ENCODE results near the gene BFSP1. TPM values are rescaled to one million over a fixed set of nuclear protein-coding genes. Genes with fewer than 3 reads are reported as not detected.

BFSP1 gene
- total and polyA plus RNA-seq, 9 donors: 0.92 to 4.9 (median 1.5) TPM

DNA sequence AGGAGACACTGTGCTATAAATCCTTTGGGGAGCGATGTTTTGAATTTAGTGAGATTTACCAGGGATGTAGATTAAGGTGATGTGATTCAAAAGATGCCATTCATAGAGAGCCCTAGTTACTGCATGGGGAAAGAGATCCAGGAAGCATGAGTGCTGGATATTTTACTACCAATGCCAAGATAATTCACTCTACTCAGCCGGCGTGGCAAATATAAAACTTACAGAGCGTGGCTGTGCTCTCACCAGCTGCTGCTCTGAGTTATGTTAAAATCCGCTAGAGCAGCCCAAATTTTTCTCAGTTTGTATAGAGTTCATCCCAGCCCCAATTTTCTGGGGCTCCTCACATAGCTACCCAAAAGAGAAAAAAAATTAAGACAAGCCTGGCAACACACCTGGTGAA, 48.6 kb downstream of the BFSP1 start:
- no peak for DNase-seq
- TF ChIP-seq EP300 (IDR thresholded peaks at IDR 0.05) (no peak), POLR2A (IDR thresholded peaks at IDR 0.05) (no peak)
- TF ChIP-seq, protein P1, sequence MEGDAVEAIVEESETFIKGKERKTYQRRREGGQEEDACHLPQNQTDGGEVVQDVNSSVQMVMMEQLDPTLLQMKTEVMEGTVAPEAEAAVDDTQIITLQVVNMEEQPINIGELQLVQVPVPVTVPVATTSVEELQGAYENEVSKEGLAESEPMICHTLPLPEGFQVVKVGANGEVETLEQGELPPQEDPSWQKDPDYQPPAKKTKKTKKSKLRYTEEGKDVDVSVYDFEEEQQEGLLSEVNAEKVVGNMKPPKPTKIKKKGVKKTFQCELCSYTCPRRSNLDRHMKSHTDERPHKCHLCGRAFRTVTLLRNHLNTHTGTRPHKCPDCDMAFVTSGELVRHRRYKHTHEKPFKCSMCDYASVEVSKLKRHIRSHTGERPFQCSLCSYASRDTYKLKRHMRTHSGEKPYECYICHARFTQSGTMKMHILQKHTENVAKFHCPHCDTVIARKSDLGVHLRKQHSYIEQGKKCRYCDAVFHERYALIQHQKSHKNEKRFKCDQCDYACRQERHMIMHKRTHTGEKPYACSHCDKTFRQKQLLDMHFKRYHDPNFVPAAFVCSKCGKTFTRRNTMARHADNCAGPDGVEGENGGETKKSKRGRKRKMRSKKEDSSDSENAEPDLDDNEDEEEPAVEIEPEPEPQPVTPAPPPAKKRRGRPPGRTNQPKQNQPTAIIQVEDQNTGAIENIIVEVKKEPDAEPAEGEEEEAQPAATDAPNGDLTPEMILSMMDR (IDR thresholded peaks at IDR 0.05): no peak
- Histone ChIP-seq H3K36me3 (no peaks in the 10 kb centered on the region), H3K27me3 (no peaks in the 10 kb centered on the region), H3K27ac (no peak overlapping the region), H3K4me3 (no peak overlapping the region), H3K9me3 (no peaks in the 10 kb centered on the region), H3K4me1 (ENCODE audit: insufficient read depth) (no peaks in the 10 kb centered on the region)
- intact Hi-C loops (cut with DNase I): no loop called here
- 69 to 82% (median 78%) methylated on average over 5 of the region's 5 CpGs for WGBS, 3 donors

DNA sequence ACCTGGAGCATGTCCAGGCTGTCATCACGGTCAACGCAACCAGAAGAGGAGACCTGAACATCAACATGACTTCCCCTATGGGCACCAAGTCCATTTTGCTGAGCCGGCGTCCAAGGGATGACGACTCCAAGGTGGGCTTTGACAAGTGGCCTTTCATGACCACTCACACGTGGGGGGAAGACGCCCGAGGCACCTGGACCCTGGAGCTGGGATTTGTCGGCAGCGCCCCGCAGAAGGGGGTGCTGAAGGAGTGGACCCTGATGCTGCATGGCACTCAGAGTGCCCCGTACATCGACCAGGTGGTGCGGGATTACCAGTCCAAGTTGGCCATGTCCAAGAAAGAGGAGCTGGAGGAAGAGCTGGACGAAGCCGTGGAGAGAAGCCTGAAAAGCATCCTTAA, 49.5 kb downstream of the BFSP1 start:
- Histone ChIP-seq H3K9me3 (no peaks in the 10 kb centered on the region), H3K4me1 (ENCODE audit: insufficient read depth) (no peaks in the 10 kb centered on the region), H3K27me3 (no peaks in the 10 kb centered on the region), H3K27ac (no peak overlapping the region), H3K36me3 (no peaks in the 10 kb centered on the region), H3K4me3 (no peak overlapping the region)
- intact Hi-C loops (cut with DNase I): no loop called here
- no peak for DNase-seq
- 88 to 92% (median 91%) methylated on average over 16 of the region's 16 CpGs for WGBS, 3 donors
- no peak for TF ChIP-seq EP300 (IDR thresholded peaks at IDR 0.05)

DNA sequence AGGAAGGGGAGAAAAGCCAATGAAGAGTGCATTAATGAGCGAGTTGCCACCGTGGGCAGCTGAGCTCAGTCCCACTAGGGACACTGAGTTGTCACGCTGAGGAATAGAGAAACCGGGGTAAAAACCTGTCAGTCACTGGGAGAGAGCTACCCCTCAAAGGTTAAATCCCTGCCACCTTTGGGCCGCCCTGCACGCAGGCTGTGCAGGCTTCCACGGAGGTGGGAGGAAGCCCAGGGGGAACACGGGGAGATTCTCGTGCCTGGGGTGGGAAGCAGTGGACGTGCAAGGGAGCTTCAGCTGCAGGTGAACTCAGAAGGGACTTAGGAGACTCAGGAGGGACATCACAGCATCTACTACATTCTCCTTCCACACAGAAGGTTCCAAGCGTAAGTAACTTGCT, 50.5 kb downstream of the BFSP1 start:
- 86 to 89% (median 87%) methylated on average over 11 of the region's 11 CpGs for WGBS, 3 donors

DNA sequence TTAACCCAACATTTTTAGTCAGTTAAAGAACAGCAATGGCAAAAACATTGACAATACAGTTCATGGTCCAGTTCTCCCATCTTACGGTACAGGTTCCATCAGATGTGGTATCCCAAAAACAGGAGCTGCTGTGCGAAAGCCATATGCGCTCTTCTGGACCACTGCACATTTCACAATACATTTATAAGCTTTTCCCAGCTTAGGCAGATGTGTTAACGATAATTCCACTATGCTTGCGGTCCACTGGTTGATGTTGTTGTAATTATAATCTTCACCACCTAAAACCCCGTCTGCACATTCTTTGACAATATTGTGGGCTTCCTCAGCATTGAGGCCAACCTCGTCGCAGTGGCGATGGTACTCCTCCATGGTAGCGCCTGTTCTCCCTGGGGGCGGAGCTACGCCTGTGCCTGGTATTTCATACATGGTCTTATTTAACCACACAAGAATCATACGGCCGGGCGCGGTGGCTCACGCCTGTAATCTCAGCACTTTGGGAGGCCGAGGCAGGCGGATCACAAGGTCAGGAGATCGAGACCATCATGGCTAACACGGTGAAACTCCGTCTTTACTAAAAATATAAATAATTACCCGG, 52.0 kb downstream of the BFSP1 start:
- TF ChIP-seq EP300 (IDR thresholded peaks at IDR 0.05) (no peak), POLR2A (IDR thresholded peaks at IDR 0.05) (no peak)
- TF ChIP-seq, protein P1 (IDR thresholded peaks at IDR 0.05): no peak
- no peaks in the 10 kb centered on the region for H3K36me3 ChIP-seq
- WGBS, 3 donors: 92 to 95% (median 94%) methylated on average over 23 of the region's 23 CpGs
- no peak overlapping the region for H3K4me3 ChIP-seq
- DNase-seq: no peak
- H3K27ac ChIP-seq: no peak overlapping the region
- no peaks in the 10 kb centered on the region for H3K27me3 ChIP-seq
- no peaks in the 10 kb centered on the region for H3K4me1 ChIP-seq (ENCODE audit: insufficient read depth)
- H3K9me3 ChIP-seq: no peaks in the 10 kb centered on the region
- intact Hi-C loops (cut with DNase I): no loop called here

More for the DNA sequence above, 50.5 kb downstream of the BFSP1 start:
- Histone ChIP-seq H3K27me3 (no peaks in the 10 kb centered on the region), H3K36me3 (no peaks in the 10 kb centered on the region), H3K27ac (no peak overlapping the region), H3K4me1 (ENCODE audit: insufficient read depth) (no peaks in the 10 kb centered on the region), H3K4me3 (no peak overlapping the region), H3K9me3 (no peaks in the 10 kb centered on the region)
- intact Hi-C loops (cut with DNase I): no loop called here
- DNase-seq: no peak
- no peak for TF ChIP-seq EP300 (IDR thresholded peaks at IDR 0.05)
- TF ChIP-seq, protein P1 (IDR thresholded peaks at IDR 0.05): no peak
- no peak for TF ChIP-seq POLR2A (IDR thresholded peaks at IDR 0.05)

DNA sequence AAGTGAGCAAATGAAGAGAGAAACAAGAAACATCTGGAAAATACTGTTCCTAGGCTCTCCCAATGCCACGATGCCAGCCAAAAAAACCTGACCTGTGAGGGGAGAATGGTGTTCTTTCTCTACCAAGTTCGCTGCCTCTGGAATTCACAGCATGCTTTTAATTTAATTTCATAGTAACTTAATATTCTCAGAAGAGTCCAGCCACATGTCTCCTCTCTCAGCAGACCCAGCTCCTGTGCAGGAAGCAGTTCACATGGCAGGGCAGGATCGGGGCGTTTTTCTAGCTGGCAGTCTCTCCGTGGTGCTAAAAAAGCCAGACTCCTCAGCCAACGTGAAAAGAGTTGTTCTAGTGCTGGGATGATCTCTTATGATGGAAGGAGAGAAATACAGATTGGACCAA, 57.5 kb downstream of the BFSP1 start:
- WGBS, 3 donors: 54 to 66% (median 54%) methylated on average over 6 of the region's 6 CpGs
- H3K27ac ChIP-seq: no peak overlapping the region
- H3K4me1 ChIP-seq (ENCODE audit: insufficient read depth): no peaks in the 10 kb centered on the region
- no peaks in the 10 kb centered on the region for H3K36me3 ChIP-seq
- no peak overlapping the region for H3K4me3 ChIP-seq
- no peak for TF ChIP-seq POLR2A (IDR thresholded peaks at IDR 0.05)
- no peak for TF ChIP-seq EP300 (IDR thresholded peaks at IDR 0.05)
- TF ChIP-seq, protein P1 (IDR thresholded peaks at IDR 0.05): no peak
- intact Hi-C loops (cut with DNase I): no loop called here
- no peaks in the 10 kb centered on the region for H3K27me3 ChIP-seq
- no peaks in the 10 kb centered on the region for H3K9me3 ChIP-seq
- DNase-seq: no peak
